ENCODE measurements around the gene PIK3R2. TPM values are rescaled to one million over a fixed set of nuclear protein-coding genes. Genes with fewer than 3 reads are reported as not detected.

Gene PIK3R2
- total and polyA plus RNA-seq, 2 of the 13 experiments (the other 11 are each of a cell fraction or from before 2014, with no cell fraction given), result 18.6 to 25.3 TPM

DNA sequence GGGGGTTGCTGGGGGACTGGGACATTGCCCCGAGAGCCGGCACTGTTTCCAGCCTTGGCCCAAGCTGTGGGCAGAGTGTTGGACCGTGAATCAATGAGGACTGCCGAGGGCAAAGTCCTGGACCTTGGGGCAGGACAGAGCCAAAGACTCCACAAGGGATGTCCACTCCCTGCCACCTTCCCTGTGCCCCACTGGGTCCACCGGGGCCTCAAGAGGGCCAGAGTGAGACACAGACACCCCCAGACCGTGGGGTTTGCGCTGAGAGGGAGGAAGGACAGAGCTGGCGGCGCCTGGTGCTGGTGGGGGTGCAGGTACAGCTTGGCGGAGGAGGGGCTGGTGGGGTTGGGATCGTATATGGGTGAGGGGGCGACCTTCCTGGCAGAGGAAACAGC lies 43.6 kb upstream of the PIK3R2 start (continued):
- TF ChIP-seq ZNF407 (CRISPR knock-in tag; IDR thresholded peaks at IDR 0.05; ENCODE audit: not compliant biosample characterization) (peak; percentile 63), RXRA (CRISPR knock-in tag; IDR thresholded peaks at IDR 0.05) (peak; percentile 78), PRDM10 (CRISPR knock-in tag; IDR thresholded peaks at IDR 0.05; ENCODE audit: low read depth) (no peak), ZNF724P (CRISPR knock-in tag; IDR thresholded peaks at IDR 0.05; ENCODE audit: borderline replicate concordance) (no peak), ZNF781 (CRISPR knock-in tag; IDR thresholded peaks at IDR 0.05; ENCODE audit: borderline replicate concordance, not compliant biosample characterization) (peak; percentile 83), POLR2AphosphoS2 (IDR thresholded peaks at IDR 0.05; ENCODE audit: low read depth, low read length) (no peak), KAT2B (IDR thresholded peaks at IDR 0.05; ENCODE audit: borderline replicate concordance, low read depth, low read length) (0 out of 2 replicates have a peak, but pooled peaks have one; percentile 20), ZNF44 (CRISPR knock-in tag; IDR thresholded peaks at IDR 0.05) (no peak), ZNF615 (CRISPR knock-in tag; IDR thresholded peaks at IDR 0.05; ENCODE audit: borderline replicate concordance) (no peak), KDM2A (CRISPR knock-in tag; IDR thresholded peaks at IDR 0.05; ENCODE audit: borderline replicate concordance, low read depth) (0 out of 2 replicates have a peak, but pooled peaks have one; percentile 14), MAX (IDR thresholded peaks at IDR 0.05) (no peak), ZNF775 (CRISPR knock-in tag; IDR thresholded peaks at IDR 0.05; ENCODE audit: borderline replicate concordance) (no peak), ZSCAN30 (CRISPR knock-in tag; IDR thresholded peaks at IDR 0.05) (no peak), MXD3 (CRISPR knock-in tag; IDR thresholded peaks at IDR 0.05) (no peak), FOXA3 (CRISPR knock-in tag; IDR thresholded peaks at IDR 0.05) (no peak), ZFY (CRISPR knock-in tag; IDR thresholded peaks at IDR 0.05) (no peak; the same call in 1 of the 2 replicates)
- TF ChIP-seq, protein P1, sequence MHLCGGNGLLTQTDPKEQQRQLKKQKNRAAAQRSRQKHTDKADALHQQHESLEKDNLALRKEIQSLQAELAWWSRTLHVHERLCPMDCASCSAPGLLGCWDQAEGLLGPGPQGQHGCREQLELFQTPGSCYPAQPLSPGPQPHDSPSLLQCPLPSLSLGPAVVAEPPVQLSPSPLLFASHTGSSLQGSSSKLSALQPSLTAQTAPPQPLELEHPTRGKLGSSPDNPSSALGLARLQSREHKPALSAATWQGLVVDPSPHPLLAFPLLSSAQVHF (CRISPR knock-in tag; IDR thresholded peaks at IDR 0.05), result no peak
